OCI-LY1 (cell line): ENCODE data around the gene YARS1.
"Not testable (repeated sequence)": the region's sequence is repeated elsewhere in the genome, so short reads cannot be mapped to it uniquely, and the experiment has no call there.

ENCODE experiments used
- H2AFZ ChIP-seq: fragments of 200-600 bp; sonication (generic), shearing (Covaris generic); 2 replicates; pipeline ENCODE4 v1.6.0; 2014; ENCODE audit warnings: antibody characterized with exemption, mild to moderate bottlenecking, low read length
- H3F3A ChIP-seq: fragments of 200-600 bp; sonication (generic), shearing (Covaris generic); 2 replicates; pipeline ENCODE4 v1.6.0; 2014; ENCODE audit warnings: mild to moderate bottlenecking, antibody characterized with exemption, low read length, moderate library complexity; ENCODE audit not compliant: insufficient read depth
- H3K27ac ChIP-seq: fragments of 200-600 bp; sonication (generic); 2 replicates; pipeline ENCODE4 v1.5.1; 2014; ENCODE audit warnings: low read length, mixed run types, mild to moderate bottlenecking, low read depth; ENCODE audit not compliant: poor library complexity, severe bottlenecking
- H3K27me3 ChIP-seq: fragments of 200-600 bp; sonication (generic); 2 replicates; pipeline ENCODE4 v1.6.0; 2014; ENCODE audit warnings: antibody characterized with exemption, mild to moderate bottlenecking, low read length, moderate library complexity; ENCODE audit not compliant: insufficient read depth
- H3K36me3 ChIP-seq: fragments of 200-600 bp; sonication (generic); 2 replicates; pipeline ENCODE4 v1.6.1; 2014; ENCODE audit warnings: mild to moderate bottlenecking, antibody characterized with exemption, low read length, moderate library complexity, mixed read lengths; ENCODE audit not compliant: insufficient read depth
- H3K4me1 ChIP-seq: fragments of 200-600 bp; sonication (generic); 2 replicates; pipeline ENCODE4 v1.5.1; 2014; ENCODE audit warnings: mild to moderate bottlenecking, low read length, moderate library complexity; ENCODE audit not compliant: insufficient read depth, severe bottlenecking
- H3K4me2 ChIP-seq: fragments of 200-600 bp; sonication (generic), shearing (Covaris generic); 2 replicates; pipeline ENCODE4 v1.6.1; 2014; ENCODE audit warnings: low read length
- H3K4me3 ChIP-seq: fragments of 200-600 bp; sonication (generic); 2 replicates; pipeline ENCODE4 v1.5.1; 2014; ENCODE audit warnings: low read length, low read depth, mild to moderate bottlenecking, mixed read lengths; ENCODE audit not compliant: poor library complexity, severe bottlenecking
- H3K79me2 ChIP-seq: fragments of 200-600 bp; shearing (Covaris generic); 2 replicates; pipeline ENCODE4 v1.6.1; 2016; ENCODE audit warnings: mixed run types, low read length, mixed read lengths; ENCODE audit not compliant: insufficient read depth
- H3K9ac ChIP-seq: fragments of 200-600 bp; sonication (generic), shearing (Covaris generic); 2 replicates; pipeline ENCODE4 v1.6.1; 2014; ENCODE audit warnings: mild to moderate bottlenecking, low read length, mixed read lengths
- H3K9me2 ChIP-seq: fragments of 200-600 bp; sonication (generic), shearing (Covaris generic); 2 replicates; pipeline ENCODE4 v1.6.1; 2014; ENCODE audit warnings: low read depth, mild to moderate bottlenecking, low read length, mixed read lengths
- H3K9me3 ChIP-seq: fragments of 200-600 bp; shearing (Covaris generic); 2 replicates; pipeline ENCODE4 v1.6.1; 2014; ENCODE audit warnings: low read length, mixed read lengths
- H4K20me1 ChIP-seq: fragments of 200-600 bp; sonication (generic), shearing (Covaris generic); 2 replicates; pipeline ENCODE4 v1.6.0; 2016; ENCODE audit warnings: mild to moderate bottlenecking, low read length; ENCODE audit not compliant: insufficient read depth
- EZH2 ChIP-seq: fragments of 200-600 bp; sonication (generic), shearing (Covaris generic); IDR thresholded peaks from 2 replicates; pipeline ENCODE4 v1.8.0; 2017; ENCODE audit warnings: borderline replicate concordance, mixed run types, mild to moderate bottlenecking, antibody characterized with exemption, low read length, moderate library complexity, mixed read lengths
- TF ChIP-seq, protein P1 (sequence below): fragments of 200-600 bp; sonication (generic), shearing (Covaris generic); IDR thresholded peaks from 2 replicates; pipeline ENCODE4 v1.5.1; 2017; ENCODE audit warnings: mild to moderate bottlenecking, antibody characterized with exemption, low read length, moderate library complexity, mixed read lengths

Gene YARS1

DNA sequence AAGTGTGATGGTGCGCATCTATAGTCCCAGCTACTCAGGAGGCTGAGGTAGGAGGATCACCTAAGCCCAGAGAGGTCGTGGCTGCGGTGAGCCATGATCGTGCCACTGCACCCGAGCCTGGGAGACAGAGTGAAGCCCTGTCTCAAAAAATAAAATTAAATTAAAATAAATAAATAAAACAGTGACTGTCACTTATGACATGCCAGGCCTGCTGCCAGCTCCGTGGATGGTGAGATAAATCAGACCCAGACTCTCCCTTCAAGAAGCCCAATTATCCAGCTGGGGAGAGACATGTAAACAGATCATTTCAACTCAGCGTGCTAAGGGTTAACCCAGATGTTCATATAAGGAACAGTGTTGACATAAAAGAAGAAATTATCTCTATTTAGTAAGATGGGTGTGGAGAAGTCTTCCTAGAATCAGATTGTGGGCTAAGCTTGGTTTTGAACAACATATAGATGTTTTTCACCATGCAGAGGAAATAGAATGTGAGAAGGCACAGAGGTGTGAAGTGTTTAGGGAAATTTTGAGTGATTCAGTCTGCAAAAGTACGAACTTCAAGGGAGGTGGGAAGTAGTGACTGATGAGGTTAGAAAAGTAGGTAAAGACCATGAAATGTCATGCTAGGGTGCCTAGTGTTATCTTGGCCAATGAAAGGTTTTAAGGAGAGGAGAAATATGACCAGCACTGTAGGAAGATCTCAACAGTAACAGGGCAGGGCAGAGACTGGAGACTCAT lies 18.3 kb downstream of the YARS1 start:
- Histone ChIP-seq H3K9me2 (no peaks in the 10 kb centered on the region), H3K79me2 (no peaks in the 10 kb centered on the region), H3K4me1 (no peaks in the 10 kb centered on the region), H3K27ac (no peak overlapping the region), H3F3A (no peaks in the 10 kb centered on the region), H3K27me3 (no peaks in the 10 kb centered on the region), H2AFZ (no peak overlapping the region), H3K4me2 (no peak overlapping the region), H3K4me3 (no peak overlapping the region), H3K9me3 (no peaks in the 10 kb centered on the region), H3K9ac (no peak overlapping the region), H3K36me3 (peaks cover 74% of the 10 kb centered on the region), H4K20me1 (no peaks in the 10 kb centered on the region)
- no peak for TF ChIP-seq EZH2
- TF ChIP-seq, protein P1, sequence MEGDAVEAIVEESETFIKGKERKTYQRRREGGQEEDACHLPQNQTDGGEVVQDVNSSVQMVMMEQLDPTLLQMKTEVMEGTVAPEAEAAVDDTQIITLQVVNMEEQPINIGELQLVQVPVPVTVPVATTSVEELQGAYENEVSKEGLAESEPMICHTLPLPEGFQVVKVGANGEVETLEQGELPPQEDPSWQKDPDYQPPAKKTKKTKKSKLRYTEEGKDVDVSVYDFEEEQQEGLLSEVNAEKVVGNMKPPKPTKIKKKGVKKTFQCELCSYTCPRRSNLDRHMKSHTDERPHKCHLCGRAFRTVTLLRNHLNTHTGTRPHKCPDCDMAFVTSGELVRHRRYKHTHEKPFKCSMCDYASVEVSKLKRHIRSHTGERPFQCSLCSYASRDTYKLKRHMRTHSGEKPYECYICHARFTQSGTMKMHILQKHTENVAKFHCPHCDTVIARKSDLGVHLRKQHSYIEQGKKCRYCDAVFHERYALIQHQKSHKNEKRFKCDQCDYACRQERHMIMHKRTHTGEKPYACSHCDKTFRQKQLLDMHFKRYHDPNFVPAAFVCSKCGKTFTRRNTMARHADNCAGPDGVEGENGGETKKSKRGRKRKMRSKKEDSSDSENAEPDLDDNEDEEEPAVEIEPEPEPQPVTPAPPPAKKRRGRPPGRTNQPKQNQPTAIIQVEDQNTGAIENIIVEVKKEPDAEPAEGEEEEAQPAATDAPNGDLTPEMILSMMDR, result no peak

DNA sequence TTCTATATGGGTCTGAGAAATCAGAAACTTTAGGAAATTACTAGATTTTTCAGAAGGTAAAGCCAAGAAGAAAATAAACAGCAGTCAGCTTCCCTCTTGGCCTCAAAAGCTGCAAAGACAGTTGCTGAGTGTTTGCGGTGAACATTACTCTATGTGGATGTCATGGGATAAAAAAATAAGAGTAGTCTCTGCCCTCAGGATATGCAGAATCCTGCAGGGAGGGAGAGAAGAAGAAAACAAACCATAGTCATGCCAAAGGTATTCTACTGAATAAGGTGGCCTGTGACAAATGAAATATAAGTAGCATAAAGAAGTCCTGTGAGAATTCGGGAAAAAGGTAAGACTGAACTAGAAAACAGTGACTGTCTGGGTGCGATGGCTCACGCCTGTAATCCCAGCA lies 19.0 kb downstream of the YARS1 start:
- Histone ChIP-seq H2AFZ (no peak overlapping the region), H3F3A (no peaks in the 10 kb centered on the region), H3K27ac (no peak overlapping the region), H3K79me2 (no peaks in the 10 kb centered on the region), H3K4me3 (no peak overlapping the region), H3K4me2 (no peak overlapping the region), H3K9ac (no peak overlapping the region), H3K36me3 (peaks cover 76% of the 10 kb centered on the region), H4K20me1 (no peaks in the 10 kb centered on the region), H3K4me1 (no peaks in the 10 kb centered on the region), H3K9me3 (no peaks in the 10 kb centered on the region), H3K27me3 (no peaks in the 10 kb centered on the region), H3K9me2 (no peaks in the 10 kb centered on the region)
- TF ChIP-seq EZH2, result no peak
- TF ChIP-seq, protein P1, result no peak

DNA sequence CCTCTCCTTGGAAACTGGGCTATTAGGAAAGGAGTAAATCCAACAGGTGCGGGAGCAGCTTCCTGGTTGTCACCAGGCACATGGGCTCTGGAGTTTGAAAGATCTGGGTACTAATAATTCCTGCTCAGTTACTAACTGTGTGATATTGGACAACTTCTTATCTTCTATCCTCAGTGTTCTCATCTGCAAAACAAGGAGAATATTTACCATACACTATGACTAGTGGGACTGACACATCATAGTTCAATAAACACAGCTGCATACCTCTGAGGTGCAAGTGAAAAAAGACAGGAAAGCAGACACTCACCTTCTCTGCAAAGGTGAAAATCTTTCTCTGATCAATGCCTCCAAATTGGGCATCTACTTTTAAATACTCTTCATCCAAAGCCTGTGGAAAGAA lies 19.7 kb downstream of the YARS1 start:
- H3K4me3 ChIP-seq, result no peak overlapping the region
- no peaks in the 10 kb centered on the region for H3K27me3 ChIP-seq
- no peak overlapping the region for H2AFZ ChIP-seq
- no peaks in the 10 kb centered on the region for H3K9me3 ChIP-seq
- peaks cover 72% of the 10 kb centered on the region for H3K36me3 ChIP-seq
- H3F3A ChIP-seq, result no peaks in the 10 kb centered on the region
- H3K4me2 ChIP-seq, result no peak overlapping the region
- no peaks in the 10 kb centered on the region for H3K79me2 ChIP-seq
- H3K4me1 ChIP-seq, result no peaks in the 10 kb centered on the region
- H3K27ac ChIP-seq, result no peak overlapping the region
- TF ChIP-seq, protein P1, result no peak
- TF ChIP-seq EZH2, result no peak
- no peaks in the 10 kb centered on the region for H3K9me2 ChIP-seq
- no peaks in the 10 kb centered on the region for H4K20me1 ChIP-seq
- H3K9ac ChIP-seq, result no peak overlapping the region

DNA sequence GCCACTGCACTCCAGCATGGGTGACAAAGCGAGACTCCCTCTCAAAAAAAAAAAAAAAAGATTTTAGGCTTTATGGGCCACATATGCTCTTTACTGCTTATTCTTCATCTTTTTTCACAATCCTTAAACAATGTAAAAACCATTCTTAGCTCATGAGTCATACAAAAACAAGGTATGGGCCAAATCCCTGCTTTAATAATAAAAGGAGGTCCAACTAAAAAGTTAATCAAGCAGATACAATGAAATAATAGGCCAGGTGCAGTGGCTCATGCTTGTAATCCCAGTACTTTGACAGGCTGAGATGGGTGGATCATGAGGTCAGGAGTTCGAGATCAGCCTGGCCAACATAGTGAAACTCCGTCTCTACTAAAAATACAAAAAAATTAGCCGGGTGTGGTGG lies 21.4 kb downstream of the YARS1 start:
- H3F3A ChIP-seq, H3K27ac ChIP-seq, H3K9me2 ChIP-seq, H3K4me2 ChIP-seq, H2AFZ ChIP-seq, H3K27me3 ChIP-seq, H3K9me3 ChIP-seq, H3K9ac ChIP-seq, H3K79me2 ChIP-seq, H4K20me1 ChIP-seq, H3K4me3 ChIP-seq, H3K4me1 ChIP-seq: not testable (repeated sequence)
- H3K36me3 ChIP-seq, result peaks cover 75% of the 10 kb centered on the region
